Activated naive CD4-positive, alpha-beta T cell treated with anti-CD3 and anti-CD28 coated beads, Interleukin-2, amount 50 U/mL, for 16 hours (primary cell): ENCODE measurements around the gene GIMAP8.
"Not testable (repeated sequence)": the region's sequence is repeated elsewhere in the genome, so short reads cannot be mapped to it uniquely, and the experiment has no call there.

ENCODE experiments used
- DNase-seq: peaks from one replicate; pipeline ENCODE4 v3.0.0-alpha.2; 2020

GIMAP8 gene

DNA sequence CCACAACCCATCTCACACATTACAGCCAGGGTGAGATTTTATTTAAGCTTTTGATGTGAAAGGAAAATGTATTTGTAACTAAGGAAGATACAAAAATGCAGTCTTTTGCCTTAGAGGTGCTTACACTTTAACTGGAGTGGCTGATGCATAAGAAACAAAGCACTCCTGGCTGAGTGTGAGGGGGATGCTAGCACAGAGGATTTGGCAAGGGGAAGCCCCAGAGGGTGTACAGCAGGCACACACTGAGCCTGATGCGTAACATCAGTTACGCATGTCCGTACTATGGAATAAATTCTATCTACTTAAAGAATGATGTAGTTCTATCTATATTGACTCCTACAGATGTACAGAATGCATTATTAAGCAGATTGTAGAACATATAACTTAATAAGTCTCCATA is 17.8 kb downstream of the GIMAP8 start:
- DNase-seq = peak; percentile 46

DNA sequence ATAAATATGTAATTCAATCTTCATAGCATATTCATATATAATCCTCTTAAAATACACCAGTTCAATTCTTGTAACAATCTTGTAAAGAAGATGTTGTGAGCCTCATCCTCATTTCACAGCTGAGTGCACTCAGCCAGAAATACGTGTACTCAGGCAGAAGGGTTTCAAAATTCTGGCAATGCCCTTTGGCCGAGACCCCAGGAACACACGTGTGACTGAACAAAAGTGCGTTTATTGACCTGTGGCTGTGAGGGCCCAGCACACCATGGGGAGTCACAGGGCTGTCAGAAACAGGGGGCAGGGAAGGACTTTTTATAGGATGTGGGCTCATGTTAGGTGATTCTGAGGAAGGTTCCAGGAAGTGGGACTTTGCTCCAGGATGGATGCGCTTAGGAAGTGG is 21.5 kb downstream of the GIMAP8 start:
- DNase-seq = no peak

DNA sequence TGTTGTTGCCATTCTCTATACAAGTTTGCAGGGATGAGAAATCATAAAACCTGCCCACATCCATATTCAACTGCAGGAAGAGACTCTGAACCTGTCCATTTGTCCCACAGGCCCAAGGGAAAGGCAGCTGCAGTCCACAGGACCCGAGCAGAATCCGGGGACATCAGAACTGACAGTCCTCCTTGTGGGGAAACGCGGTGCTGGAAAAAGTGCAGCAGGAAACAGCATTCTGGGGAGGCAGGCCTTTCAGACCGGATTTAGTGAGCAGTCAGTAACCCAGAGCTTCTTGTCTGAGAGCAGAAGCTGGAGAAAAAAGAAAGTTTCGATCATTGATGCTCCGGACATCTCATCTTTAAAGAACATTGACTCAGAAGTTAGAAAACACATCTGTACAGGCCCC is 23.5 kb downstream of the GIMAP8 start:
- no peak for DNase-seq

DNA sequence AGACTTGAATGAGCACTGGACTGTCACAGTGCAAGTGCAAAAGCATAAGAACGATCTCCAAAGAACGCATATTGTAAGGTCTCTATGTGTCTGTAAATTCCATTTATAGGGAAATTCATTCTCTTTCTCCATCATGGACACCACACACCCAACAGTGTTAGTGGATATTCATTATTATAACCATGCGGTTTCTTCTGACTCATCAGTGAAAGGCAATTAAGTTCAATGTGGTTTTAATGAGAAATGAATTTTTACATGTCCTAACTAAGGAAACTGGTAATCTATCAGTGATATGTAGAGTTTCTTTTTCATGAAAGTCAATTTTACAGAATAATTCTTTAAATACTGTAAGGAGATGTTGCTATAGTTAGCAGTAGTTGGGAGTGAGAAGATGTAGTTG is 25.9 kb downstream of the GIMAP8 start:
- no peak for DNase-seq

DNA sequence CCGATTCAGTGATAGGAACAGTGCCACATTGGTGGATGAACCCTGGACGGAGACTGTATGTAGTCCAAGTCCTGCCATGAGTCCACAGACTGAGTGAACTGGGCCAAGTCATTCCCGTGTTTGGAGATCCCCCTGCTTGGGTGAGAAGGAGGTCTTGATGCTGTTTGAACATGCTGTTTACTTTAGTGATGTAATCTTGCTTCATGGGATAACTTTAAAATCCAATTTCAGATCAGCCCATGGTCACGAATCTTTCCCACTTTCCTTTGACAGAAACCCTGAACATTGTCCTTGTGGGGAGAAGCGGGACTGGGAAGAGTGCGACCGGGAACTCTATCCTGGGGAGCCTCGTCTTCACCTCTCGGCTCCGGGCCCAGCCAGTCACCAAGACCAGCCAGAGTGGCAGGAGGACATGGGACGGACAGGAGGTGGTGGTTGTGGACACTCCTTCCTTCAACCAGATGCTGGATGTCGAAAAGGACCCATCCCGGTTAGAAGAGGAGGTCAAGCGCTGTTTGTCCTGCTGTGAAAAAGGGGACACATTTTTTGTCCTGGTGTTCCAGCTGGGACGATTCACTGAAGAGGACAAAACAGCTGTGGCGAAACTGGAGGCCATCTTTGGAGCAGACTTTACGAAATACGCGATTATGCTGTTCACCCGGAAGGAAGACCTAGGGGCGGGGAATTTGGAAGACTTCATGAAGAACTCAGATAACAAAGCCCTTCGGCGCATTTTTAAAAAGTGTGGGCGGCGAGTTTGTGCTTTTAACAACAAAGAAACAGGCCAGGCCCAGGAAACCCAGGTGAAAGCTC is 26.6 kb downstream of the GIMAP8 start:
- DNase-seq = no peak

DNA sequence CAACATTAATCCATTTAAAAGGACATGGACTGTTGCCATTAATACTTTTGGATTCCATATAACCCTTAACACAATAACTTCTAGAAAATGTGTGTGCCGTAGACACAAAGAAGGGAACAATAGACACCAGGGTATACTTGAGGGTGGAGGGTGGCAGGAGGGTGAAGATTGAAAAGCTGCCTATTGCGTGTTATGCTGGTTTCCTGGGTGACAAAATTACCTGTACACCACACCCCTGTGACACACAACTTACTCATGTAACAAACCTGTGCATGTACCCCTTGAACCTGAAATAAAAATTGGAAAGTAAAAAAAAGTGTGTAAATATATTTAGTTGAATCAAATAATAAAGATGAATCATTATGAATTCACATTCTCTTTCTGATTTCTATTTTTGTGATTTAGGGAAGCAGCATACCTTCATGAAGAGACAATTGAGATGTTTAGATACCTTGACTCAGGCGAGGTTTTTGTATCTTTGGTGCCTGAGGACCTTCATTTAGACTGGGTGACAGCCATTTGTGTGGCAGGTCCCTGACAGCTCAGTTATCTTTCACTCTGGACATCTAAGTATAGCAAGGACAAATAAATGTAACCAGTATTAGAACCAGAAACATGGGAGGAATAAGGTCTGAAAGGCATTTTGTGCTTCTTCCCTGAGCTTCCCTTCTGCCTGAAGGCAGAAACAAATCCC is 28.7 kb downstream of the GIMAP8 start:
- no peak for DNase-seq

DNA sequence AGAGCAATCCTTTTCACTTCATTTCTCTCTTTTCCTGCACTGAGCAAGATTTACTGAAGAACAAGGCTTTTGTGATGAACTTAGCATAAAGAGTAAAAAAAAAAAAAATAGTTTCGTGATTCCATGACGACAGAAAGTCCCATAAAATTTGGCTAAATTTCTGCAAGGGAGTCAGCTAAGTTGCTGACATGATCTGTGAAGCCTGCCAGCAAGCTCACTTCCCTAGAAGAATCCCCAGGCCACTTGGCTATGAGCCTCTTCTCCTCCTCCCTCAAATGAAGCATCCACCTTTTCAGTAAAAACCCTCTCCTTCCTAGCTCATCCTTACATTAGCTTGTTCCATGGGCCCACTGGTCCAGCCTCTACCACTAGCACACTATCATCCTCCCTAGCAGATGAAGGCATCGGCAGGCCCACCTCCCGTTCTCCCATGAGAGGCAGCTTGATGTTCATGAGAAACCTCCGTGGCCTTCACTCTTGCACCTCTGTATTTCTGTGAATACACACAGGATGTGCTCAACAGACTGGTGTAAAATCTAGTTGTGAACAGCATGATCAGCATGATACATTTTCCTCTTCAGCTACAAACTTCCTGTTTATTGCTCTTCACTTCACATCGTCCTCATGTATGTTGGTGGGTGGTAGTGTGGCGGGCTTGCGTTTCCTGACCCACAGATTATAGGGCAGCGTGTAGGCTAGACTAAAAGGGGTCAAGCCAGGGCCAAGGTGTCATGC is 30.9 kb downstream of the GIMAP8 start:
- DNase-seq = no peak

DNA sequence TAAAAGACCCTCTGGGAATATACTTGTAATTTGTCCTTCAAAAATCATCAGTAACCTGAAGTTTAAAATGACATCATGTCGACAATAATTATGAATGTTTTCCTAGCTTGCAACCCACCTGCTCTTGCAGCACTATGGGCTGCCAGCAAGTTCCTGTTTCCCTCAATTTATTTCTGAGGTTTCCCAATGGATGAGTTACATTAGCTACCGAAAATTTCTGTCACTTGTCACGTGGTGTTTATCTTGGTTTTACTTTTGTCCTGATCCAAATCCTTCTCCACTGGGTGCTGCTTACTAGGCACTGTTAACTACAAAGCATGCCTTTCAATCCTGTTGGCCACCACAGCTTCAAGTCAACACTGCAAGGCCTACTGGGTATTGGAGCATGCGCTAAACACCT is 31.5 kb downstream of the GIMAP8 start:
- DNase-seq = no peak

DNA sequence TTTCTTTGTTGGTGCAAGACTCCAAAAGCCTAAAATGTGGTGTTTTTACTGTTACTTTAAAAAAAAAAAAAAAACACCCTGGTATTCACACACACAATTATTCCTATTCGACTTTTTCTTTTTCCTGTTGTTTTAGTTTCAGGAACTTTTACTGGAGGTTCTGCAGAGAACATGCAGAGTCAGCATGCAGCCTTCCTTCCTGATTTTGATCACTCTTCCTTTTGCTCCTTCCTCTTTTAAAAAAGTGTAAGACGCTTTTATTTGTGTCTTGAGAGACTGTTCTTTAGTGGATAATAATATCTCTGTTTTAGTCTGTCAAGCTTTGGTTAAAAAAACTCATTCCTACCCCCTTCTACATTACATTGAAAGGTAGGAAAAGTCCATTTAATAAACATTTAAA is 33.1 kb downstream of the GIMAP8 start:
- DNase-seq = not testable (repeated sequence)

DNA sequence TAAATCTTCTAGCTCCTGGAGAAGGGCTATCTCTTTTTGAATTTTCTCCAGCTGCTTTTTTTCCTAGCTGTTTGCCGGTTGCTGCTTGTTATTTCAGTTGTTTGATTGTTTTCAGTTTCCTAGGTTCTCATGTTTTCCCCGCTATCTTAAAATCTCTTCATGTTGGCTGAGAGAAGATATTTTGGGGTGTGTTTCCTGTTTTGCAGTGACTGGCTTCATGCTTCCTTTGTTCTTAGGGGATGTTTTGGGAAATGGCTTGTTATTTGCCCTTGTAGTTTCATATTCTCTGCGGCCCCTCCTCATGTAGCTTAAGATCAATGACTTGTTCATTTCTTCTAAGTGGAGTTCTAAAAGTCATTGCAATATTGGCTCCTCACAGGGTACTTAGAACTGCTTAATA is 33.6 kb downstream of the GIMAP8 start:
- not testable (repeated sequence) for DNase-seq

DNA sequence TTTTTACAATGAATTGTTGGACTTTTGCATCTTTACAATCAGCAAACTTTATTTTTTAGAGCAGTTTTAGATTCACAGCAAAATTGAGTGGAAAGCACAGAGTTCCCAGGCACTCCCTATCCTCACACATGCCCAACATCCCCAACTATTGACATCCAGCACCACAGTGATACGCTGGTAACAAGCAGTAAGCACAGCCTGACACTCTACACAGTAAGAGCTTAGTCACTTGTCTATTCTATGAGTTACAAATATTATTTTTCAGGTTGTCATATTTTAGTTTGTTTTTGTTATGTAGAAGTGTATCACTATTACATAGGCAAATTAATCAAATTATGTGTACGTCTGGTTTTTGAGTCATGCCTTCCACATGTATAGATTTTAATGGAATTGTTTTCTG is 37.2 kb downstream of the GIMAP8 start:
- no peak for DNase-seq

DNA sequence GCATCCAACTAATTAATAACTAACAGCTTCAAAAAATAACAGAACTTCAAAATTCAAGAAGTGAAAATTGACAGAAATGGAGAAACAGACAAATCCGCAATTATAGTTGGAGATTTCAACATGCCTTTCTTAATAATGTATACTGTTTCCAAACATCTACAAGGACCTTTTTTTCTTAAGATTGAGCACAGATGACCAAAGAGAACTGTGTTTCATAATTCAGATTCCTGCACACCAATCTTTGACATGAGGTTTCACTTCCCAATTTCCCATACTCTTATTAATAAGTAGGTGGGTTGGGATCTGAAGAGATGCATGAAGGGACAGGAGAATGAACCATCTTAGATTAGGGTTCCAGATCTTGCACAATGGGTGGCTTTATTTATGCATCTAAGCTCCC is 39.4 kb downstream of the GIMAP8 start:
- DNase-seq = no peak

DNA sequence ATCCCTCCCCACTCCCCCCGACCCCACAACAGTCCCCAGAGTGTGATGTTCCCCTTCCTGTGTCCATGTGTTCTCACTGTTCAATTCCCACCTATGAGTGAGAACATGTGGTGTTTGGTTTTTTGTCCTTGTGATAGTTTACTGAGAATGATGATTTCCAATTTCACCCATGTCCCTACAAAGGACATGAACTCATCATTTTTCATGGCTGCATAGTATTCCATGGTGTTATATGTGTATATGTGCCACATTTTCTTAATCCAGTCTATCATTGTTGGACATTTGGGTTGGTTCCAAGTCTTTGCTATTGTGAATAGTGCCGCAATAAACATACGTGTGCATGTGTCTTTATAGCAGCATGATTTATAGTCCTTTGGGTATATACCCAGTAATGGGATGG is 43.0 kb downstream of the GIMAP8 start:
- not testable (repeated sequence) for DNase-seq

DNA sequence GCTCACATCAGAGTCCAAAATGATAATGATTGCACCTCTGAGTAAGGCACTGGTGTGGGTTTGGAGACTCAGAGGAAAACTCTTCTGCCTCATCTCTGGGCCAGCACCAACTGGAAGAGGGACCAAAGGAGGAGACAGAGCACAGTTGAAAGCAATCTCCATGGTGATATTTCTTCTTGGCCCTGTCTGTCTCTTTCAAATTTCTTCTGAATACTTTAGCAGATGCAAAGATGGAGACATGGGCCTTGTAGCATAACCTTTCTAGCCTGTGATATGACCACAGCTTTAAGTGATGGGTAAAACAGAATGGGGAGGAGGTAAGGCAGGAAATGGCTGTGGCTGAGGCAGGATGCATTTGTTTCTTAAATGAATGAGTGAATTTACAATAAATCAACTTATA is 52.1 kb downstream of the GIMAP8 start:
- DNase-seq = no peak

DNA sequence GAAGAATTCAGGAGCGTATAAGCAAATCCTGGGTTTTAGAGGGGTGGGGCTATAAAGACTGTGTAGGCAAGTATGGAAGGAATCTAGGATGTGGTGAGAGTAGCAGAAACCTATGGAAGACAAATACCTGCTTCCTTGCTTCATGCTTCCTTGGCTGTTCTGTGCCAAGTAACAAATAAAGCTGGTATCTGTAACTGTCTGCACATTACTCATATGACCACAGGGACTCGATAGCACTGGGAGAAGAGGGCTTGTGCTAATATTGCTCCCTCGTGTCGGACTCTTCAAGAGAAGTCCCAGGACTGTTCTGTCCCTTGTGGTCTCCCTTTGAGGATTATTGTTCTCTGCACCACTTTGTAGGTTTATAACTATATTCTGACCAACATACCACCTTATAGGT is 52.7 kb downstream of the GIMAP8 start:
- DNase-seq = no peak

DNA sequence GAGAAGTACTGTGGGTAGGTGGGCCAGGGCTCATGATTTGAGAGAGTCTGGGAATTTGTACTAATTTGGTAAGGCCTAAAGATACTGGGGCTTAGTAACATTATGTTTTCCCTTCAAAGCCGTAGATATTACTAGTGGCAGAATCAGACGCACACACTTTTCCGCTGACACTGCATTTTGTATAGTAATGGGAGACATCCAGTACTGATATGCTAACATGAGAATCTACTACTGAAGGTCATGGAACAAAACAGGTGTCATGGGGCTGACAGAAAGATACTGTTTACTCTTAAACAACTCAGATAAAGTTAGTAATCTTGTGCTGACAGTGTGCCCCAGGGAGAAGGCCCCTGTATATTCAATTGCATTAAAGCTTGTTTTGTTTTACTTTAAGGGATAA is 53.2 kb downstream of the GIMAP8 start:
- DNase-seq = no peak

DNA sequence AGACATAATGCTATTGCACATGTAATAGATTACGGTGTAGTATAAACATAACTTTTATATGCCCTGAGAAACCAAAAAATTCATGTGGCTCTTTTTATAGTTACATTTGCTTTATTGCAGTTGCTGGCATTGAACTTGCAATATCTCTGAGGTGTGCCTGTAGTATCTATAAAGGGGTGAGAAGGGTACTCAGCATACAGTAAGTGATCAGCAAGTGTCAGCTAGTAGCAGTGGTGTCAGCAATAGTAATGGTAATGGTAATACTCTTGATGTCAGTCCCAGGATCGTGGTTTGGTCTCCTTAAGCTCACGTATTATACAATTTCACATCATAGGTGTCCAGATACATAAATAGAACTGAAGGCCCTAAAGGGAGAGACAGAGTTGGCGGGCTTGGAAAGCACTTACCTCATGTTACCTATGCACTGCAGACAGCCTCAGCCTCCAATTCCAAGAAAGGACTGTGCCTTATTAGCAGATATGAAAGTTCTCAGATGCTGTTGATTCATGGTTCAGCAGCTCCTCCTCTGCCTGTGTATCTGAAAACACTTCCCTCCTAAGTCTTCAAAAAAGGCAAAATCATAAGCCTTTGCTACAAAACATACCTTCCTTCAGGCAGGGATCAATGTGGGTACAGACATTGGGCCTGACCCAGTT is 57.6 kb downstream of the GIMAP8 start:
- no peak for DNase-seq

DNA sequence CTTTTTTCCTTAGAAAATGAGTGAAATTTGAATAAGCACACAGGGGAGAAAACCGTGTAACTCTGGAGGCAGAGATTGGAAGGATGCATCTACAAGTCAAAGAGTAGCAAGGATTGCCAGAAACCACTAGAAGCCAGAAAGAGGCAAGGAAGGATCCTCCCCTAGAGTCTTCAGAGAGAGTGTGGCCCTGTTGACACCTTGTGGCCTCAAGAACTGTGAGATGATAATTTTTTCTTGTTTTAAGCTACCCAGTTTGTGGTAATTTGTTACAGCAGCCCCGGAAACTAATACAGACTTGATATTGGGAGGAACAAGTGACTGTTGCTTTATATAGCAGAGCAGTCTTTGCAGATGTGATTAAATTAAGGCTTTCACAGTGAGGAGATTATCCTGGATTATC is 60.6 kb downstream of the GIMAP8 start:
- DNase-seq = no peak

DNA sequence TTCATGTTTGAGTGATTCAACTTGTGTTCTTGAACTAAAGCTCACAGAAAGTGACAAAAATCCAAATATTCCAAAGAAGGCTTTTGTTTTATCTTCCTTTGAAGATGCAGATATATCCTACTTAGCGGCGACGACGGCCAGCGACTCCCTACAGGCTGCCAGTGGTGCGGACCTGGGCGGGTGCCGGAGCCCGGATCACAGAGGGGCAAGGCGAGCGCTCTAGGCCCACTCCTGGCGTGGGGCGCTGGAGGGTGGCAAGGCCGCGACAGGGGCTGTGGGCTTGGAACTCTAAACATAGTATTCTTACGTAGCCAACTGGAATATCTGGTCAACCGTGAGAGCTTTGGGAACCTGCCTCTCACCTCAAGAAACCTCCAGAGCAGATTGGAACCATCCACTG is 63.3 kb downstream of the GIMAP8 start:
- no peak for DNase-seq

DNA sequence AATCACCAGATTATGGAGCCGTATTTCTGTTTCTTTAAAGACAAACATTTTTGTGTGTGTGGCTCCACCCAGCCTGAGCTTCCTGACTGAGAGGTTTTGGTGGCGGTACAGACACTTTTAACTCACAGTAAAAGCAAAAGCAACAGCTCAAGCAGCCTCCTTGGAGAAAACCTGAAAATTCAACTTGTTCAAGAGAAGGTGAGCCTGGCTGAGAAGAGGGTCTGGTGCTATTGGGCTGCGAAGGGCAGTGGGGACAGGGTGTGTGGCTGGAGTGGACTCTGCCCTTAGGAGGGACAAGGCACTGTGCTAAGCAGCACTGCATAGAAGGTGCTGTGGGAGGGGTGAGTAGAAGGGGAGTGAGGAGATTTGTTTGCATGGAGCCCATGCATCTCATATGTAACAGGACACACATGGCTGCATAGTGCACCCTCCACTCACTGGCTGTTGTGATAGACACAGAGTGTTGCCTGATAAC is 64.4 kb downstream of the GIMAP8 start, which contains the start of gene GIMAP7:
Gene GIMAP7 (plus strand): TSS at position 125 of the 475 bp plus-strand sequence. CDS start 5,103 bp downstream, outside the sequence.
- peak; percentile 65 for DNase-seq

DNA sequence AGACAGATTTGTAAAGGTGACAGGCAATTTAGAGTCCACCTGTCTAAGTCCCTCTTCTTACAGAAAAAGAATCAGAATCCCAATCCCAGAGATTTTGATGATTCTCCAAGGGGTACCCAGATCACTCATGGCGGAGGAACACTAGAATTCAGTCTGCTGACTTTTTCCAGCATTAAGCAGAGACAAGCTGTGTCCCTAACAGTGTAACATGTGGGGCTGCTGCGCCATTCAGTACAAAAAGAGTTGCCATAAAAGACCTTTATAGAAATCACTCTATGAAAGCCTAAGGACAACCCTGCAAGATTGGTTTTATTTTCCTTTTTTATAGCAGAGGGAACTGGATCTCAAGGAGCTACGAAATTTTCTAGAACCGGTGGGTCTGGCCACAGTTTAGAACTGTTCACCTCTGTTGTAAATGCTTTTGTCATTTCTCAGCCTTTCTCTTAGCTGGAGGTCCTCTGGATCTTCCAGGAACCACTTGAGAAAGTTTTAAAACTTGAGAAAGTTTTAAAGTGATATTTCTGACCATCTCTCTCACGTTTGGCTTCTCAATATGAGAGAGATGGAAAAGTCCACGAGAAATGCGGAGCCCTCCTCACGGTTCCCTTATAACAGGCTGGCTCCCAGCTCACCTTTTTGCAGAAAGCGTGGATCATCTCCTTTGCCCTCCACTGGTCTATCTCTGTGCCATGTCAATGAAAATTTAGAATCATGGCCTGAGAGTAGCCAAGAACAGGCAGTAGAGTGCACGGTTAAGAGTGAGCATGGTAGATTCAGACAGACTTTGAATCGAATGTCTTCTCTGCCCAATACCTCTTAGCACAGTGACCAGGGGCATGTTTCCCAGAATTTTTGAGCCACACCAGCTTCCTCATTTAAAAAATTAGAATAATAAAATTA is 65.1 kb downstream of the GIMAP8 start:
- no peak for DNase-seq
